Measurements from ENCODE around the gene MFF. TPM values are rescaled to one million over a fixed set of nuclear protein-coding genes. Genes with fewer than 3 reads are reported as not detected.

The MFF gene
- total and polyA plus RNA-seq, 2 of the 8 experiments (the other 6 are each of a cell fraction or from before 2014, with no cell fraction given): 36.2 to 86.8 TPM

- Histone ChIP-seq H4K8ac (ENCODE audit: extremely low read depth, insufficient read depth, low read length) (no peak overlapping the region), H3K56ac (replicated peaks; ENCODE audit: insufficient read length, low read depth, low read length) (no peak overlapping the region), H4K5ac (ENCODE audit: insufficient read length, low read depth, low read length) (no peak overlapping the region), H2BK20ac (ENCODE audit: low read length) (no peak overlapping the region), H3K4me3 (ENCODE audit: extremely low read depth in 1 of 4, insufficient read depth in 2 of 4, low read depth in 3 of 4, low read length in 4 of 4) (no peak overlapping the region), H3K36me3 (ENCODE audit: control insufficient read depth in 2 of 4, insufficient read depth in 4 of 4, low read length in 3 of 4) (no peaks in the 10 kb centered on the region), H4K91ac (replicated peaks; ENCODE audit: insufficient read length, low read length) (no peak overlapping the region), H3K4me1 (replicated peaks in 1 of 4; ENCODE audit: control insufficient read depth in 3 of 4, insufficient read depth in 4 of 4, low read length in 3 of 4) (peaks cover 0 to 6% (median 0%) of the 10 kb centered on the region in 4 experiments; a peak in 1 of 7 replicates), H3K14ac (ENCODE audit: insufficient read length) (no peak overlapping the region), H3K27me3 (replicated peaks in 1 of 4; ENCODE audit: control insufficient read depth in 3 of 4, extremely low read depth in 1 of 4, insufficient read depth in 3 of 4, low read length in 3 of 4) (peaks cover 0 to 2% (median 0%) of the 10 kb centered on the region in 4 experiments; a peak in 1 of 7 replicates), H3K27ac (ENCODE audit: low read depth, low read length) (no peak overlapping the region), H4K20me1 (replicated peaks in 1 of 2; ENCODE audit: control insufficient read depth in 1 of 2, insufficient read depth in 2 of 2, low read length in 2 of 2) (no peaks in the 10 kb centered on the region), H3K9ac (replicated peaks in 1 of 4; ENCODE audit: extremely low read depth in 1 of 4, low read depth in 3 of 4, low read length in 3 of 4) (no peak overlapping the region), H3K4me2 (ENCODE audit: insufficient read depth in 1 of 2, low read depth in 2 of 2, low read length in 2 of 2) (no peak overlapping the region), H2AK5ac (ENCODE audit: low read depth, low read length) (no peak overlapping the region), H3K18ac (ENCODE audit: extremely low read depth, low read length) (no peak overlapping the region), H2BK12ac (ENCODE audit: low read depth, low read length) (no peak overlapping the region), H3K79me2 (ENCODE audit: control insufficient read depth in 1 of 2, insufficient read depth in 2 of 2, low read length in 2 of 2) (no peaks in the 10 kb centered on the region), H2AFZ (ENCODE audit: low read length) (peak overlapping the region; percentile 64), H2BK5ac (ENCODE audit: low read depth, low read length) (no peak overlapping the region), H2BK15ac (ENCODE audit: low read length) (peak overlapping the region; percentile 54; the same call in 1 of the 2 replicates), H2BK120ac (replicated peaks; ENCODE audit: low read depth, low read length) (no peak overlapping the region), H3K79me1 (ENCODE audit: low read depth, low read length) (no peaks in the 10 kb centered on the region), H3K23me2 (ENCODE audit: low read depth, low read length) (peaks cover 2% of the 10 kb centered on the region; the same call in 1 of the 2 replicates), H3K4ac (replicated peaks; ENCODE audit: insufficient read length, low read depth, low read length) (no peak overlapping the region), H3K23ac (ENCODE audit: insufficient read length) (no peak overlapping the region), H3K9me3 (ENCODE audit: insufficient read depth in 2 of 2, low read depth in 1 of 2, low read length in 1 of 2) (no peaks in the 10 kb centered on the region)
- WGBS, 2 experiments (ENCODE audit: extremely low coverage in 1 of 2, insufficient coverage in 1 of 2, insufficient read length in 1 of 2, insufficient replicate concordance in 2 of 2, low coverage in 1 of 2, low lambda C conversion rate in 2 of 2, missing lambda C conversion rate in 1 of 2): 79% methylated on average over 8 of the region's 8 CpGs; no CpG with 5 or more reads in 1 of the 2 experiments
- ChIA-PET CTCF (ENCODE audit: partially characterized antibody) (interaction anchor here (0.6 to 8.4 kb wide), 19 partner anchors 10 to 487 kb away, joined by 3 to 66 read pairs (median 4); partner anchors contain the start of gene SCYGR1), POLR2A (ENCODE audit: partially characterized antibody) (interaction anchor here (1.2 to 1.8 kb wide), 2 partner anchors 15 to 16 kb away, joined by 3 to 10 read pairs; no protein-coding TSS in a partner anchor)
- FAIRE-seq: no peak
- no peak for TF ChIP-seq JUND (IDR thresholded peaks at IDR 0.05; ENCODE audit: low read length)
- TF ChIP-seq POLR2AphosphoS5 (IDR thresholded peaks at IDR 0.05; ENCODE audit: low read depth, low read length): no peak
- TF ChIP-seq CTCF (IDR thresholded peaks at IDR 0.05; ENCODE audit: control extremely low read depth in 1 of 3, insufficient read depth in 1 of 3, low read depth in 1 of 3, low read length in 3 of 3): peak in 1 of 3 experiments; percentile 6; a peak in 2 of 4 replicates
- no peak for TF ChIP-seq SP2 (IDR thresholded peaks at IDR 0.05; ENCODE audit: low read length)
- DNase-seq (ENCODE audit: low read depth in 1 of 2, low spot score in 2 of 2): no peak
Measured at GRCh38 chr2:227377467-227378351, 52.7 kb downstream of the MFF start.

Measured in H1 (cell line).